MCF 10A (cell line): ENCODE results near the gene TAF4. TPM values are rescaled to one million over a fixed set of nuclear protein-coding genes. Genes with fewer than 3 reads are reported as not detected.
"Not testable (repeated sequence)": the region's sequence is repeated elsewhere in the genome, so short reads cannot be mapped to it uniquely, and the experiment has no call there.

ENCODE experiments used
- BruUV-seq: library from RNA; stranded (reverse); fragments of 400-500 nt; replicated peaks from 2 replicates; lab custom pipeline; 2021; lab: Mats Ljungman, UMichigan
- CTCF ChIA-PET: fragments of 300-600 bp; sonication (Branson Sonifier 250); formaldehyde crosslinking; extraction: SDS; loops from one replicate; lab custom pipeline; 2021; ENCODE audit warnings: antibody characterized with exemption, inconsistent platforms; lab: Yijun Ruan, JAX
- POLR2A ChIA-PET: fragments of 300-600, 350-650 bp; sonication (Branson Sonifier 250); formaldehyde crosslinking; extraction: SDS; loops from one replicate; lab custom pipeline; 2020; ENCODE audit warnings: antibody characterized with exemption, inconsistent platforms; lab: Yijun Ruan, JAX
- DNase-seq: peaks from one replicate; pipeline ENCODE4 v3.0.0-alpha.2; 2018; ENCODE audit not compliant: unreplicated experiment
- H3K27ac Mint-ChIP-seq: one replicate; pipeline ENCODE4 v1.8.0; 2022; ENCODE audit warnings: mild to moderate bottlenecking, low read depth, mixed read lengths; ENCODE audit not compliant: unreplicated experiment
- H3K27me3 Mint-ChIP-seq: one replicate; pipeline ENCODE4 v1.8.0; 2022; ENCODE audit warnings: mixed read lengths; ENCODE audit not compliant: insufficient read depth, unreplicated experiment
- H3K36me3 Mint-ChIP-seq: one replicate; pipeline ENCODE4 v1.8.0; 2022; ENCODE audit warnings: mild to moderate bottlenecking, moderate library complexity, mixed read lengths; ENCODE audit not compliant: insufficient read depth, unreplicated experiment
- H3K4me1 Mint-ChIP-seq: one replicate; pipeline ENCODE4 v1.8.0; 2022; ENCODE audit warnings: mixed read lengths; ENCODE audit not compliant: insufficient read depth, unreplicated experiment
- H3K4me3 Mint-ChIP-seq: one replicate; pipeline ENCODE4 v1.8.0; 2022; ENCODE audit warnings: mild to moderate bottlenecking, moderate library complexity, mixed read lengths; ENCODE audit not compliant: unreplicated experiment
- H3K9me3 Mint-ChIP-seq: one replicate; pipeline ENCODE4 v1.8.0; 2022; ENCODE audit warnings: mixed read lengths; ENCODE audit not compliant: unreplicated experiment
- intact Hi-C: fragments of 100-400 bp; cut with micrococcal nuclease; formaldehyde crosslinking; loops from 2 replicates; pipeline ENCODE4 v1.14.1; 2022
- total RNA-seq: library from RNA; stranded (reverse); gene quantifications from 2 replicates; pipeline ENCODE4 v1.2.3, GENCODE V29; 2022
- TF ChIP-seq, protein P1 (sequence below): fragments of 200-600 bp; IDR thresholded peaks from one replicate; pipeline ENCODE4 v1.8.0; 2022; ENCODE audit warnings: antibody characterized with exemption, mild to moderate bottlenecking; ENCODE audit not compliant: unreplicated experiment

TAF4 gene
- total RNA-seq, 1 experiment from 2014 or later, result 15.9 TPM

DNA sequence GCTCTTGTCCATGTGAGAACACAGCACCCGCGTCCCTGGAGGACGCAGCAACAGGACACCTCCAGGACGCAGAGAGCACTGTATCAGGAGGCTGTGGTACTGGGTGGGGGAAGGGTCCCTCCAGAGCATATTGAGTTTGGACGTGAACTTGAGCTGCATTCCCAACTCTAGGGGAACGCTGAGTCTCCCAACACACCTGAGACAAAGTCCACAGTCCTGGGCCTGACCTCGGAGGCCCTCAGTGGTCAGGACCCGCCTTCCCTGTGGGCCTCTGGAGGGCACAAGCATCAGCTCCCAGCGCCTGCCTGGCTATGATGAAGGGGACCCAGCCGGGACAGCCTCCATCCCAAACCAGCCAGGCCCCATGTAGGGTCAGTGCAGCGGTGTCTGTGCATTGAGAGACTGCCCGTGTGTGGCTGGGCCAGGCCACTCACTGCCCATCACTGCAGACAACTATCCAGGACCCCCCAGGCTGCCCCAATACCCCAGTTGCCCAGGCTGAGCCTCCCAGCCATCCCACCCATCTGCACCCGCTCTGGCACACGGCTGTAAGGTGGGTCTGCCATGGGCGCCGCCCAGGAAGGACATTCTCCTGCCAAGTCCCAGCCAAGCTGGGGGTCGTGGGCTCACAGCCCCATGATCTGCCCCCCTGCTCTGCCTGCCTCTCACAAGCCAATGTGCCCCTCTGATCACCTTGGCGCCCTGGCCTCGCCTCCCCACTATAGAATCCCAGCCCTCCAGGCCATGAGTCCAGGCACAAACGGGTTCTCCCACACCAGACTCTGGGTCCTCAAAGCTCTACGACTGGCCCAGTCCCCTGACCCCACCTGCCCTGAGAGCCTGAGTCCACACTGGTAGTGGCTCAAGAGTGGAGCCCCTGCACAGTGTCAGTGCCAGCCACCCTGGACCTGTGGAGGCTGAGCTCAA lies 115.7 kb downstream of the TAF4 start:
- Mint-ChIP-seq H3K9me3 (no peaks in the 10 kb centered on the region), H3K27me3 (peaks cover 21% of the 10 kb centered on the region), H3K27ac (no peak overlapping the region), H3K4me3 (no peak overlapping the region), H3K4me1 (no peaks in the 10 kb centered on the region), H3K36me3 (no peaks in the 10 kb centered on the region)
- TF ChIP-seq, protein P1, sequence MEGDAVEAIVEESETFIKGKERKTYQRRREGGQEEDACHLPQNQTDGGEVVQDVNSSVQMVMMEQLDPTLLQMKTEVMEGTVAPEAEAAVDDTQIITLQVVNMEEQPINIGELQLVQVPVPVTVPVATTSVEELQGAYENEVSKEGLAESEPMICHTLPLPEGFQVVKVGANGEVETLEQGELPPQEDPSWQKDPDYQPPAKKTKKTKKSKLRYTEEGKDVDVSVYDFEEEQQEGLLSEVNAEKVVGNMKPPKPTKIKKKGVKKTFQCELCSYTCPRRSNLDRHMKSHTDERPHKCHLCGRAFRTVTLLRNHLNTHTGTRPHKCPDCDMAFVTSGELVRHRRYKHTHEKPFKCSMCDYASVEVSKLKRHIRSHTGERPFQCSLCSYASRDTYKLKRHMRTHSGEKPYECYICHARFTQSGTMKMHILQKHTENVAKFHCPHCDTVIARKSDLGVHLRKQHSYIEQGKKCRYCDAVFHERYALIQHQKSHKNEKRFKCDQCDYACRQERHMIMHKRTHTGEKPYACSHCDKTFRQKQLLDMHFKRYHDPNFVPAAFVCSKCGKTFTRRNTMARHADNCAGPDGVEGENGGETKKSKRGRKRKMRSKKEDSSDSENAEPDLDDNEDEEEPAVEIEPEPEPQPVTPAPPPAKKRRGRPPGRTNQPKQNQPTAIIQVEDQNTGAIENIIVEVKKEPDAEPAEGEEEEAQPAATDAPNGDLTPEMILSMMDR, result no peak
- DNase-seq, result no peak
- ChIA-PET CTCF (no interaction called here), POLR2A (no interaction called here)
- BruUV-seq, result no TSS peak
- intact Hi-C loops, result no loop called here

DNA sequence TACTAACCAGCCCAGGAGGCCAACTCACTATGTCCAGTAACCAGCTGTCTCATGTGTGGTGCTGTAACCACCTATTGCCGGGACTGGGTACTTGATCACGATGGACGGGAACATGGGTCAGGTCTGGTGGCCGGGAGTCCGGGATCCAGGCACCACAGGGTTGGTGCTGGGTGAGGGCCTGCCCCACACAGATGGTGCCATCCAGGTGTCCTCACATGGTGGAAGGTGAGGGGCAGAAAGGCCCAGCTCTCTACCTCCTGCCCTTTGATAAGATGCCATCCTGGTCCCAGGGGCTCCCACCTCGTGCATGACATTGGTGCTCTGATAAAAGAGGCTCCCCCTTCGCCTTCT lies 116.3 kb downstream of the TAF4 start:
- no TSS peak for BruUV-seq
- peaks cover 15% of the 10 kb centered on the region for H3K27me3 Mint-ChIP-seq
- TF ChIP-seq, protein P1, result no peak
- H3K9me3 Mint-ChIP-seq, result no peaks in the 10 kb centered on the region
- H3K4me1 Mint-ChIP-seq, result no peaks in the 10 kb centered on the region
- CTCF ChIA-PET, result no interaction called here
- DNase-seq, result no peak
- H3K36me3 Mint-ChIP-seq, result no peaks in the 10 kb centered on the region
- H3K4me3 Mint-ChIP-seq, result no peak overlapping the region
- intact Hi-C loops, result no loop called here
- POLR2A ChIA-PET, result no interaction called here
- H3K27ac Mint-ChIP-seq, result no peak overlapping the region

DNA sequence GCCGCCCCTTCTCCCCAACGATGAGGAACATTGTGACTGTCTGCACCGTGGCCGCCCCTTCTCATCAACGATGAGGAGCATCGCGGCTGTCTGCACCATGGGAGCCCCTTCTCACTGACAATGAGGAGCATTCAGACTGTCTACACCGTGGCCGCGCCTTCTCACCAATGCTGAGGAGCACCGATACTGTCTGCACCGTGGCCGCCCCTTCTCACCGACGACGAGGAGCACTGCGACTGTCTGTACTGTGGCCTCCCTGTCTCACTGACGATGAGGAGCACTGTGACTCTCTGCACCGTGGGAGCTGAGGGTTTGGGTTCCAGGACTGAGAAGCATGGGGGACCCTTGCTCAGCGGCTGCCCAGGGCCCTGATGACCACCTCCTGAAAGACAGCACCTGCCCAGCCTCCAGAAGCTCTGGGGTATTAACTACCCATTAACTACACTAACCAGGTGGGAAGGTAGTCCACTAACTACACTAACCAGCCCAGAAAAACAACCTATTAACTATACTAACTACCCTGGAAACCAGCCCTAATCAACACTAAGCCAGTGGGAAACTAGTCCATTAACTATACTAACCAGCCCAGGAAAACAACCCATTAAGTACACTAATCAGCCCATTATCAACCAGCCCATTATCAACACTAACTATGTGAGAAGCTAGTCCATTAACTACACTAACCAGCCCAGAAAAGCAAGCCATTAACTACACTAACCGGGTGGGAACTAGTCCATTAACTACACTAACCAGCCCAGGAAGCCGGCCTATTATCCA lies 116.9 kb downstream of the TAF4 start:
- Mint-ChIP-seq H3K27me3 (peaks cover 11% of the 10 kb centered on the region), H3K27ac (no peak overlapping the region), H3K4me1 (no peaks in the 10 kb centered on the region), H3K36me3 (no peaks in the 10 kb centered on the region), H3K4me3 (no peak overlapping the region), H3K9me3 (no peaks in the 10 kb centered on the region)
- TF ChIP-seq, protein P1, result no peak
- ChIA-PET POLR2A (no interaction called here), CTCF (interaction anchor here (0.6 kb wide), 1 partner anchor 9 kb away, joined by 3 read pairs; no protein-coding TSS in a partner anchor)
- BruUV-seq, result no TSS peak
- intact Hi-C loops, result no loop called here
- no peak for DNase-seq

DNA sequence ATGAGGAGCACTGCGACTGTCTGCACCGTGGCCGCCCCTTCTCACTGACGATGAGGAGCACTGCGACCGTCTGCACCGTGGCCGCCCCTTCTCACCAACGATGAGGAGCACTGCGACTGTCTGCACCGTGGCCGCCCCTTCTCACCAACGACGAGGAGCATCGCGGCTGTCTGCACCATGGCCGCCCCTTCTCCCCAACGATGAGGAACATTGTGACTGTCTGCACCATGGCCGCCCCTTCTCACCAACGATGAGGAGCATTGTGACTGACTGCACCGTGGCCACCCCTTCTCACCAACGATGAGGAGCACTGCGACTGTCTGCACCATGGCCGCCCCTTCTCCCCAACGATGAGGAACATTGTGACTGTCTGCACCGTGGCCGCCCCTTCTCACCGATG lies 117.6 kb downstream of the TAF4 start:
- CTCF ChIA-PET, POLR2A ChIA-PET, H3K9me3 Mint-ChIP-seq, H3K4me1 Mint-ChIP-seq, BruUV-seq, intact Hi-C loops, H3K36me3 Mint-ChIP-seq, DNase-seq, H3K27me3 Mint-ChIP-seq, H3K4me3 Mint-ChIP-seq, H3K27ac Mint-ChIP-seq: not testable (repeated sequence)

DNA sequence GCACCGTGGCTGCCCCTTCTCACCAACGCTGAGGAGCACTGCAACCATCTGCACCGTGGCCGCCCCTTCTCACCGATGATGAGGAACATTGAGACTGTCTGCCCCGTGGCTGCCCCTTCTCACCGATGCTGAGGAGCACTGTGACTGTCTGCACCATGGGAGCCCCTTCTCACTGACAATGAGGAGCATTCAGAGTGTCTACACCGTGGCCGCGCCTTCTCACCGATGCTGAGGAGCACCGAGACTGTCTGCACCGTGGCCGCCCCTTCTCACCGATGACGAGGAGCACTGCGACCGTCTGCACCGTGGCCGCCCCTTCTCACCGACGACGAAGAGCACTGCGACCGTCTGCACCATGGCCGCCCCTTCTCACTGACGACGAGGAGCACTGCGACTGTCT lies 120.2 kb downstream of the TAF4 start:
- H3K36me3 Mint-ChIP-seq, CTCF ChIA-PET, BruUV-seq, intact Hi-C loops, H3K27ac Mint-ChIP-seq, POLR2A ChIA-PET, H3K4me3 Mint-ChIP-seq, H3K4me1 Mint-ChIP-seq, H3K27me3 Mint-ChIP-seq, H3K9me3 Mint-ChIP-seq, DNase-seq: not testable (repeated sequence)

DNA sequence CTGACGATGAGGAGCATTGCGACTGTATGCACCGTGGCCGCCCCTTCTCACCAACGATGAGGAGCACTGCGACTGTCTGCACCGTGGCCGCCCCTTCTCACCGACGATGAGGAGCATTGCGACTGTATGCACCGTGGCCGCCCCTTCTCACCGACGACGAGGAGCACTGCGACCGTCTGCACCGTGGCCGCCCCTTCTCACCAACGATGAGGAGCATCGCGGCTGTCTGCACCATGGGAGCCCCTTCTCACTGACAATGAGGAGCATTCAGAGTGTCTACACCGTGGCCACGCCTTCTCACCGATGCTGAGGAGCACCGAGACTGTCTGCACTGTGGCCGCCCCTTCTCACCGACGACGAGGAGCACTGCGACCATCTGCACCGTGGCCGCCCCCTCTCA lies 120.7 kb downstream of the TAF4 start:
- CTCF ChIA-PET, H3K9me3 Mint-ChIP-seq, H3K4me3 Mint-ChIP-seq, intact Hi-C loops, H3K27me3 Mint-ChIP-seq, H3K27ac Mint-ChIP-seq, H3K36me3 Mint-ChIP-seq, DNase-seq, H3K4me1 Mint-ChIP-seq, POLR2A ChIA-PET, BruUV-seq: not testable (repeated sequence)
